HG03039 (cell line): Measurements from ENCODE around the gene ANAPC10.
"Not testable (repeated sequence)": the region's sequence is repeated elsewhere in the genome, so short reads cannot be mapped to it uniquely, and the experiment has no call there.

Experiments
- ATAC-seq: cut with Tn5 transposase; IDR thresholded peaks from one replicate; pipeline ENCODE4 v1.9.1; 2021; ENCODE audit warnings: mild to moderate bottlenecking, moderate library complexity; ENCODE audit not compliant: unreplicated experiment

Gene ANAPC10

DNA sequence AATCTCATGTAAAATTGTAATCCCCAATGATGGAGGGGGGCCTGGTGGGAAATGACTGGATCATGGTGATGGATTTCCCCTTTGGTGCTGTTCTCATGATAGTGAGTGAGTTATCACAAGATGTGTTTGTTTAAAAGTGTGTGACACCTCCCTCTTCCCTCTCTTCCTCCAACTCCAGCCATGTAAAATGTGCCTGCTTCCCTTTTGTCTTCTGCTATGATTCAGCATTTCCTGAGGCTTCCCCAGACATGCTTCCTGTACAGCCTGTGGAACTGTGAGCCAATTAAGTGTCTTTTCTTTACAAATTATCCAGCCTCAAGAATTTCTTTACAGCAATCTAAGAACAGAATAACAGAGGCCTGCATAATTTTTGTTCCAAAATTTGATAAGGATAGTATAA is 85.2 kb downstream of the ANAPC10 start:
- ATAC-seq = no peak

DNA sequence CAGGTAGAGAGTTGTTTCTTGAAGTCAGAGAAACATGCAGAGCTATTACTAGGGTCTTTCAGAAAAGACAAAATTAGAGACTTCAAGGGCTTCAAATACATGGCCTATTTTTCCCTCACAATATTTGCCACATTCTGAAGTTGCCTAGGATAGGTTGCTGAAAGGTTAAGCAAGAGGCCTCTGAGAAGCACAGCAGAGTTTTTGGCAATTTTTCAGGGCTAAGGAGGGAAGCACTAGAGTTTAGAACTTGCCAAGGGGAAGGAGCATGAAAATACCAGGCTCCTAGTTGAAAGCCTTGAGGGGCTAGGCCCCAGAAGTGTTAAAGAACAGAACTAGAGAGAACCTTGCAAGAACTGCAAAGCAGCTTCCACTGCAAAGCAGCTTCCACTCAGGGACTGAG is 86.4 kb downstream of the ANAPC10 start:
- no peak for ATAC-seq

- ATAC-seq = not testable (repeated sequence)
Observed at GRCh38 chr4:145010315-145010714, 87.7 kb downstream of the ANAPC10 start.

DNA sequence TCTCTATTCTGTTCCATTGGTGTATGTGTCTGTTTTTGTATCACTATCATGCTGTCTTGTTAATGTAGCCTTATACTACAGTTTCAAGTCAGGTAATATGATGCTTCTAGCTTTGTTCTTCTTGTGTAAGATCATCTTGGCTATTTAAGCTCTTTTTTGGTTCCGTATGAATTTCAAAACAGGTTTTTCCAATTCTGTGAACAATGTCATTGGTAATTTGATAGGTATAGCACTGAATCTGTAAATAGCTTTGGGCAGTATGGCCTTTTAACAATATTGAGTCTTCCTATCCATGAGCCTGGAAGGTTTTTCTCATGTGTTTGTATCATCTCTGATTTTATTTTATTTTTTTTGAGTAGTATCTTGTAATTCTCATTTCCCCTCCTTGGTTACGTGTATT is 94.3 kb downstream of the ANAPC10 start:
- ATAC-seq = no peak

- ATAC-seq = no peak
Observed at GRCh38 chr4:145001635-145002034, 96.4 kb downstream of the ANAPC10 start.

DNA sequence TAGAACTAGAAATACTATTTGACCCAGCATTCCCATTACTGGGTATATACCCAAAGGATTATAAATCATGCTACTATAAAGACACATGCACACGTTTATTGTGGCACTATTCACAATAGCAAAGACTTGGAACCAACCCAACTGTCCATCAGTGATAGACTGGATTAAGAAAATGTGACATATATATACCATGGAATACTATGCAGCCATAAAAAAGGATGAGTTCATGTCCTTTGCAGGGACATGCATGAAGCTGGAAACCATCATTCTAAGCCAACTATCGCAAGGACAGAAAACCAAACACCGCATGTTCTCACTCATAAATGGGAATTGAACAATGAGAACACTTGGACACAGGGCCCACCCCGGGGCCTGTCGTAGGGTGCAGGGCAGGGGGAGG is 97.3 kb downstream of the ANAPC10 start:
- ATAC-seq = not testable (repeated sequence)

GRCh38 chr4:144989306-144989705 is 108.7 kb downstream of the ANAPC10 start:
- no peak for ATAC-seq

DNA sequence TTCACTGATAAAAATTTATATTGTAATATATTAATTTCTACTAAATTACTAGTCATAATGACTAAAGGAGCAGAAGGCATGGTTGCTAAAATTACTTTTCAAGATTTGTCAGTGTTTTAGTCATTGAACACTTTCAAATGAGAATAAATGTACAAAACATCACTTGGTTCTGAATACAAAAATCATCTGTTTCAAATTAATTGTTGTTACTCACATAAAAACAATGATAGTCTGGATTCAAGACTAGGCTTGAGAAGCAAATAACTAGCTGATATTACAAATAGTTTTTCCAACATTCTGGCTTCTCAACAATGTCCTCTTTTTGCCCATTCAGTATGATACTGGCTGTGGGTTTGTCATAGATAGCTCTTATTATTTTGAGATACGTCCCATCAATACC is 112.5 kb downstream of the ANAPC10 start:
- ATAC-seq = no peak

GRCh38 chr4:144985014-144985413 is 113.0 kb downstream of the ANAPC10 start:
- no peak for ATAC-seq

GRCh38 chr4:144984241-144984640 is 113.8 kb downstream of the ANAPC10 start:
- no peak for ATAC-seq

GRCh38 chr4:144975718-144976117 is 122.3 kb downstream of the ANAPC10 start:
- no peak for ATAC-seq

GRCh38 chr4:144970597-144970996 is 127.4 kb downstream of the ANAPC10 start:
- peak; percentile 73 for ATAC-seq

DNA sequence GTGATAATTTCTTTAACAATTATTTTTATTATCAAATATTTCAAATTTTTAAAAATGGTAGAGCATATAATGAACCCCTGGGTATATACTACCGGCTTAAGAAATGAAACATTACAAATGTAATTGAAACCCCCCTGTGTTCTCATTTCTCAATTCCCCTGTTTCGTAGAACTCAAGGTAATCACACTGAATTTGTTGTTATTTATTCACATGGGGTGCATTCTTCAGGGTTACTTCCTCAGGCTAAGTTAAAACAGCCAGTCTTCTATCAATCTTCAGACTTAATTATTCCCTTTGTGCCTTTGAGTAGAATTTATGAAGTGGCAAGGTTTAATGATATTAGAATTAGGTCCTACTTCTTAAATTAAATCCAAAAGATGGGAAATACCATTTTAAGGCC is 128.2 kb downstream of the ANAPC10 start:
- ATAC-seq = no peak

DNA sequence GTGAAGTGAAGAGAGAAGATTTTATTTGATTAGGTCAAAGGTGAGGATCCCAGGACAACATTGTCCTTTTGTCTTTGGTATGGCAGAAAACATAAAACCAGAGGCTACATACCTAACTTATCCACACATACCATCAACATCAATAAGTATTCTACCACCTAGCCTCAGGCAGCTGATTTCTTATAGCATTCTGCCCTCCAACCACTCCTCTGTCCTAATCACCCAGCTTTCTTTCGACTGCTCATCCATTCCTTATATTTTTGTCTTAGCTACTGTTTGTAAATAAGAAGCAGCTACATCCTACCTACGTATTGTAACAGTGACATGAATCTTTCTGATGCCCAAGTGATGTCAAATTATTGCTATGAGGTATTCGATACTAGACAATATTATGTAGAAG is 129.4 kb downstream of the ANAPC10 start:
- ATAC-seq = no peak

- peak; percentile 66 for ATAC-seq
Observed at GRCh38 chr4:144967161-144967560, 130.8 kb downstream of the ANAPC10 start.

DNA sequence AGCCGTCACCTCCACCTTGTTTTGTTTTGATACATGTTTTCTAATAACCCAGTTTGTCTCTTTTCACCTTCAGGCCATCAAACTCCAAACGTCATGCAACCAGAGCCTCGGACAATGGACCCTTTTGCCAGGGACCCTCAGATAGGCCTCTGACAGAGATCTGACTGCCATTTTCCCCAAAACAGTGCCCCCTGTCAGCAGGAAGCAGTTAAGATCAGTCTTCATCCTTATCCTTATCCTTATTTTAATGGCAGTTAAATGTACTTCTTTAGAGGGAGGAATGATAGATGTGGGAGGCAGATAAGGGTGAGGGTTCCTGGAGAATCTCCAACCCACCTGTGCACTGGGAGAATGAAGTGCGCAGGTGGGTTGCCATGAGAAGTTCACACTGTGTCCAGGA is 135.7 kb downstream of the ANAPC10 start:
- no peak for ATAC-seq

DNA sequence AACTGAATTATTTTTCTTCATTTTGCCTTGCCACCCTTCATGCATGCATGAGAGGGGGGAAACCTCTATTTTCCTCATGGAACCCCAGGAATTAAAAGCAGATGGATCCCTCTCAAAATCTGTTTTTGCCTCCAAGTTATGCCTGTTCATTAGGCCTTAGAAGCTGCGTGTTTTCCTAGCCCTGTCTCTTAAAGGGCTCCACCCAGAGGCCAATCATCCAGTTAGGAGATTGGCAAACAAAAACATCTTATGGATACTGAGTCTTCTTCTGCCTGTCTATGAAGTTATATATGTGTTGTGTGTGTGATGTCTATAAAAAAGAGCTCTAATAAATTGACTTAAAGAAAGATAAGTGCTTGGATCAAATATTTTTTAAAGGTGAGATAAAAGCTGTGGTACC is 142.9 kb downstream of the ANAPC10 start:
- no peak for ATAC-seq

- no peak for ATAC-seq
Observed at GRCh38 chr4:144954230-144954629, 143.8 kb downstream of the ANAPC10 start.

DNA sequence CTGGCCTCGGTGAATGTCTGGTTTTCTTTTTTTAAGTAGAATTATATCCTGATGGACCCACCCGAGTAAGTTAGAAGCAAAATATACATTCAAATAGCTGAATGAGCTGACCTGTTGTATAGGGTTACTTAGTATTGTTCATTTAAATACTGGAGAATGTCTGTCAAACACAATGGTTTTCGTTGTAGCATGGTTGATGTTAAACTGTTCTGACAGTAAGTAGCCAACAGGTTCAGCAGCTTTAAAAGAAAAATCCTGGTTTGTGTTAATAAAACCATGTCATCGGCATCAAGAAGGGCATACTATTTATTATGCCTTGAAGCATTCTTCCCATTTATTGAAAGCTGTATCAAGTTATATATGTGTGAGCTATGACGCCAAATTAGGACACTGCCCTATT is 149.6 kb downstream of the ANAPC10 start:
- ATAC-seq = no peak

- no peak for ATAC-seq
Observed at GRCh38 chr4:144948009-144948408, 150.0 kb downstream of the ANAPC10 start.
